Measurements from ENCODE around the gene CRYGC. TPM values are rescaled to one million over a fixed set of nuclear protein-coding genes. Genes with fewer than 3 reads are reported as not detected.

The CRYGC gene
- total and polyA plus RNA-seq, 8 donors, result not detected

DNA sequence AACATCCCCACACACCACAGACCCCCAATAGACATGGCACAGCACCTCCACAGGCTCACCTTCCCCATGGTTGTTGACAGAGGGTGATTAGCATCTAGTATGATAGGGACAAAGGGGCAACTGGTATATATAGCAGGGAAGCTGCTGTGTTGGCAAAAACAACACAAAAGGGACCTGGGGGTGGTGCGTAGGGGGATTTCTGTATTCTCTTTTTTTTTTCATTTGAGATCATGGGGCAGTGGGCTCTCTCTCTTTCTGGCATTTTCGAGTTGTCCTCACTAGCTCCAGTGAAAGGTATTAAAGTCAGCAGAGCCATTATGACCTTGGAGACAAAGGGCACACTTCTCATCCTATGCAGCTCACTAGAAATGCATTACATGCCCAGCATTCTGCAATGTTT lies 33.9 kb upstream of the CRYGC start, which contains the start of gene CRYGA:
Gene CRYGA (minus strand): TSS at position 101 of the 400 bp plus-strand sequence. CDS start 33 bp downstream, at position 68.
- no peak for TF ChIP-seq POLR2A (IDR thresholded peaks at IDR 0.05)
- TF ChIP-seq, protein P1, sequence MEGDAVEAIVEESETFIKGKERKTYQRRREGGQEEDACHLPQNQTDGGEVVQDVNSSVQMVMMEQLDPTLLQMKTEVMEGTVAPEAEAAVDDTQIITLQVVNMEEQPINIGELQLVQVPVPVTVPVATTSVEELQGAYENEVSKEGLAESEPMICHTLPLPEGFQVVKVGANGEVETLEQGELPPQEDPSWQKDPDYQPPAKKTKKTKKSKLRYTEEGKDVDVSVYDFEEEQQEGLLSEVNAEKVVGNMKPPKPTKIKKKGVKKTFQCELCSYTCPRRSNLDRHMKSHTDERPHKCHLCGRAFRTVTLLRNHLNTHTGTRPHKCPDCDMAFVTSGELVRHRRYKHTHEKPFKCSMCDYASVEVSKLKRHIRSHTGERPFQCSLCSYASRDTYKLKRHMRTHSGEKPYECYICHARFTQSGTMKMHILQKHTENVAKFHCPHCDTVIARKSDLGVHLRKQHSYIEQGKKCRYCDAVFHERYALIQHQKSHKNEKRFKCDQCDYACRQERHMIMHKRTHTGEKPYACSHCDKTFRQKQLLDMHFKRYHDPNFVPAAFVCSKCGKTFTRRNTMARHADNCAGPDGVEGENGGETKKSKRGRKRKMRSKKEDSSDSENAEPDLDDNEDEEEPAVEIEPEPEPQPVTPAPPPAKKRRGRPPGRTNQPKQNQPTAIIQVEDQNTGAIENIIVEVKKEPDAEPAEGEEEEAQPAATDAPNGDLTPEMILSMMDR (IDR thresholded peaks at IDR 0.05), result no peak
- TF ChIP-seq EP300 (IDR thresholded peaks at IDR 0.05), result no peak
- TF ChIP-seq POLR2AphosphoS5 (IDR thresholded peaks at IDR 0.05), result no peak
- no peak for DNase-seq
- H3K4me3 ChIP-seq, result no peak within 1 kb of the TSS
- intact Hi-C loops (cut with DNase I; ENCODE audit: low total_unique reads), result no loop called here
- WGBS, 5 donors, result 50 to 77% (median 60%) methylated on average over 2 of the region's 2 CpGs
- no peaks in the 10 kb centered on the region for H3K36me3 ChIP-seq
- no peak within 1 kb of the TSS for H3K27ac ChIP-seq
- H3K4me1 ChIP-seq, result no peaks in the 10 kb centered on the region
- H3K27me3 ChIP-seq, result peaks cover 0 to 8% (median 4%) of the 10 kb centered on the region in 3 donors
- H3K9me3 ChIP-seq, result no peaks in the 10 kb centered on the region

GRCh38 chr2:208156439-208156838 lies 26.8 kb upstream of the CRYGC start:
- H3K9me3 ChIP-seq, result peaks cover 0 to 5% (median 2%) of the 10 kb centered on the region in 4 donors
- 70 to 79% (median 73%) methylated on average over 2 of the region's 2 CpGs for WGBS, 5 donors
- TF ChIP-seq, protein P1 (IDR thresholded peaks at IDR 0.05), result no peak
- TF ChIP-seq POLR2AphosphoS5 (IDR thresholded peaks at IDR 0.05), result no peak
- DNase-seq, result no peak
- no peak overlapping the region for H3K4me3 ChIP-seq
- no peaks in the 10 kb centered on the region for H3K36me3 ChIP-seq
- no peak overlapping the region for H3K27ac ChIP-seq
- no peaks in the 10 kb centered on the region for H3K27me3 ChIP-seq
- no peaks in the 10 kb centered on the region for H3K4me1 ChIP-seq
- intact Hi-C loops (cut with DNase I; ENCODE audit: low total_unique reads), result no loop called here

- intact Hi-C loops (cut with DNase I; ENCODE audit: low total_unique reads), result no loop called here
- no peak for TF ChIP-seq POLR2A (IDR thresholded peaks at IDR 0.05)
- TF ChIP-seq, protein P1 (IDR thresholded peaks at IDR 0.05), result no peak
- TF ChIP-seq EP300 (IDR thresholded peaks at IDR 0.05), result no peak
- no peak for TF ChIP-seq POLR2AphosphoS5 (IDR thresholded peaks at IDR 0.05)
These were observed 23.5 kb upstream of the CRYGC start for GRCh38 chr2:208153156-208153555.

GRCh38 chr2:208150956-208151355 lies 21.3 kb upstream of the CRYGC start:
- peaks cover 0 to 8% (median 2%) of the 10 kb centered on the region in 4 donors for H3K9me3 ChIP-seq
- WGBS, 5 donors, result 73 to 100% (median 86%) methylated on average over 1 of the region's 1 CpG
- H3K36me3 ChIP-seq, result no peaks in the 10 kb centered on the region
- H3K27me3 ChIP-seq, result no peaks in the 10 kb centered on the region
- no peaks in the 10 kb centered on the region for H3K4me1 ChIP-seq
- no peak overlapping the region for H3K4me3 ChIP-seq
- H3K27ac ChIP-seq, result no peak overlapping the region
- intact Hi-C loops (cut with DNase I; ENCODE audit: low total_unique reads), result no loop called here
- TF ChIP-seq POLR2A (IDR thresholded peaks at IDR 0.05) (no peak), EP300 (IDR thresholded peaks at IDR 0.05) (no peak), POLR2AphosphoS5 (IDR thresholded peaks at IDR 0.05) (no peak)
- TF ChIP-seq, protein P1 (IDR thresholded peaks at IDR 0.05), result no peak
- DNase-seq, result no peak

More at GRCh38 chr2:208153156-208153555, 23.5 kb upstream of the CRYGC start:
- H3K36me3 ChIP-seq, result no peaks in the 10 kb centered on the region
- no peak overlapping the region for H3K4me3 ChIP-seq
- H3K27me3 ChIP-seq, result no peaks in the 10 kb centered on the region
- no peak overlapping the region for H3K27ac ChIP-seq
- DNase-seq, result no peak
- H3K4me1 ChIP-seq, result no peaks in the 10 kb centered on the region
- peaks cover 0 to 8% (median 2%) of the 10 kb centered on the region in 4 donors for H3K9me3 ChIP-seq

Data from stomach (tissue), 9 donors.